Measurements from ENCODE around the gene SVEP1.

SVEP1 gene

DNA sequence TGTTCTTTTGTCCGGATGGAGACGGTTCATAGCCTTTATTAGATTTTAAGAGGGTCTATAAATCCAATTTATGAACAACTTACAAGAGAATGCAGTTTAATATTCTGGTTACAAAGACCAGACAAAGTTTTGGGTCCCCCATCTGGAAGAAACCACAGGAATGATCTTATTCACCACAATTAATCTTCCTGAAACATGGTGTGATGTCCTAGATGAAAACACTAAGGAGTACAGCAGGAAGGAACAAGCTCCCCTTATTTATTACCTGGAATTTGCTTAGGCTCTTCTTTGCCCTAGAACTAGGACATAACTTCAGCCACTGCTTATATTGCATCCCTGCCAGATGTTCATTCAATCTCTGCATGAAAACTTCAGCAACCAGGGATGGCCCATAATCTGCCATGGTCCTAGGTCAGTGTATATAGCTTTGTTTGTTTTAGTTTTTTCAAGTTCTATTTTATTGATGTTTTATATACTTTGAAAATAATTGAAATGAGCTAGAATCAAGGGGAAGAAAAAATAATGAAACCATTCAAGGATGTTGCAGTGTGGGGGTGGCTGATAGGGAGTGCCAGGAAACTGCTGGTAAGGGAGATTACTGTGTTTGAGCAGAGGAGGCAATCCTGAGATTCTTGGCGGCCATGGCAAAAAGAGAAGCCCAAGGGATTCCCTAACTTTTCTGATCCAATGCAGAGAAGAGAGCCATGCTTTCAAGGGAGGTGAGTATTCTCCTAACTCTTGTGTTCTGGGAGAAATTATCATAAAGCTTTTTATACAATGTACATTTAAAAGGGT lies 258.7 kb downstream of the SVEP1 start:
- Histone ChIP-seq H3K27ac (no peak overlapping the region), H3K4me2 (no peak overlapping the region), H3K27me3 (no peaks in the 10 kb centered on the region), H3K4me3 (no peak overlapping the region), H3K9ac (no peak overlapping the region), H4K20me1 (no peaks in the 10 kb centered on the region), H3K9me3 (no peaks in the 10 kb centered on the region), H3K4me1 (peaks cover 6% of the 10 kb centered on the region; the same call in 1 of the 2 replicates), H3K36me3 (no peaks in the 10 kb centered on the region)
- no peak for TF ChIP-seq Cebpa-rat (IDR thresholded peaks at IDR 0.05)

GRCh38 chr9:110319781-110320492 lies 259.6 kb downstream of the SVEP1 start:
- H3K9ac ChIP-seq: no peak overlapping the region
- H3K4me3 ChIP-seq: no peak overlapping the region
- H3K9me3 ChIP-seq: no peaks in the 10 kb centered on the region
- H3K4me1 ChIP-seq: peaks cover 6% of the 10 kb centered on the region; the same call in 1 of the 2 replicates
- H3K27me3 ChIP-seq: no peaks in the 10 kb centered on the region
- H3K27ac ChIP-seq: no peak overlapping the region
- TF ChIP-seq Cebpa-rat (IDR thresholded peaks at IDR 0.05): no peak
- H3K36me3 ChIP-seq: no peaks in the 10 kb centered on the region
- no peak overlapping the region for H3K4me2 ChIP-seq
- no peaks in the 10 kb centered on the region for H4K20me1 ChIP-seq

DNA sequence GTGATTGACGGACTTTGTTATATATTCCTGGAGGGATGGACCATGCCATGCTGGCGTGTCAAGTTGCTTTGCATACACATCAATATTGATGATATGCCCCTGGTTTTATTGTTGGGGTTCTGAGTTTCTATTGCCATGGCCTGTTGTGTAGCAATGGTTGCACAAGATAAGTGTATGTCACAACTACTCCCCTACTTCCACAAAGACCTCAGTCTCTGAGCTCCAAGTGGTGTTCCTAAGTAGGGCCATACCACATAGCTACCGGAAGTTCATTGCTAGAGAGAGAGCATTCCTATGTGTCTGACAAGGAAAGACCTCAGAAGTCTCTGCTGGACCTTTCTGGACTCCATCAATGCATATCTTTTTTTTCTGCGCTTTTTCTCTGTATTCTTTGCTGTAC lies 261.6 kb downstream of the SVEP1 start:
- Histone ChIP-seq H3K9ac (no peak overlapping the region), H3K36me3 (no peaks in the 10 kb centered on the region), H3K27ac (no peak overlapping the region), H3K4me3 (no peak overlapping the region), H3K9me3 (peaks cover 2% of the 10 kb centered on the region; the same call in 1 of the 2 replicates), H3K4me1 (peaks cover 6% of the 10 kb centered on the region; the same call in 1 of the 2 replicates), H3K4me2 (no peak overlapping the region), H3K27me3 (no peaks in the 10 kb centered on the region), H4K20me1 (no peaks in the 10 kb centered on the region)
- TF ChIP-seq Cebpa-rat (IDR thresholded peaks at IDR 0.05): no peak

DNA sequence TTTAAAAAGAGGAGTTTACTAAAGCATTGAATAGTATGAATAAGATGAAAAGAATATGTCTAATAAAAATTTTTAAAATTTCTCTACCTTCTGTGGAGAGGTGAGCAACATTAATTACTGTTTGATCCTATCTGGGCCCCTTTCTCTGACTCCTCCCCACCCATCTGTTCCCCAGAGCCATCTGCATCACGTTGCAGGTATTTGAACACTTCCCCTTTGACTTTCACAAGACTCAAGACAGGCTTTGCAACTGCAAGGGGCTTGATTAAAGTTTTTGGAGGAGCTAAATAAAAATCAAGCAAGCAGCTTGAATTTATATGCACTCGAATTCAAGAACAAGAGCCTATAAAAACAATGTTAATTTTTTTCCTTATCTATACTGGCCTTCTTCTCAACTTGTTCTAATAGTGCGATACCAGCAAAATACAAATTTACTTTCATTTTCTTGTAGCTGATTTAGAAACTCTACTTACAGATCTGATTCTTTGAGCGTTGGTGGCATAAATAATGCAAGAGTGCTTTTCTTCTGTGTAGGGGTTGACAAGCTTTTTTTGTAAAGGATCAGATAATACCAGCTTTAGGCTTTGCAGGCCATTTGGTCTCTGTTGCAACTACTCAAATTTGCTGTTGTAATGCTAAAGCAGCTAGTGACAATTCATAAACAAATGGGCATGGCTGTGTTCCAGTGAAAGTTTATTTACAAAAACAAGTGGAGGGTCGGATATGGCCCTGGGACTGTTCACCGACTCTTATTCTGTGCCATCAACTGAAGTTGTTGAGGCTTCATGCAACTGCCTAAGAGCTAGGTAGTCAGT lies 263.1 kb downstream of the SVEP1 start:
- peaks cover 6% of the 10 kb centered on the region; the same call in 1 of the 2 replicates for H3K4me1 ChIP-seq
- peak overlapping the region; percentile 59 for H3K4me2 ChIP-seq
- peaks cover 13% of the 10 kb centered on the region for H3K9me3 ChIP-seq
- no peaks in the 10 kb centered on the region for H3K36me3 ChIP-seq
- H3K27me3 ChIP-seq: no peaks in the 10 kb centered on the region
- no peak overlapping the region for H3K4me3 ChIP-seq
- no peaks in the 10 kb centered on the region for H4K20me1 ChIP-seq
- H3K27ac ChIP-seq: no peak overlapping the region
- no peak for TF ChIP-seq Cebpa-rat (IDR thresholded peaks at IDR 0.05)
- H3K9ac ChIP-seq: no peak overlapping the region
